WTC11 (cell line): ENCODE results near the gene RPS6KL1. TPM values are rescaled to one million over a fixed set of nuclear protein-coding genes. Genes with fewer than 3 reads are reported as not detected.

ENCODE experiments used
- ATAC-seq: fragments of 200-7000 bp; cut with Tn5 transposase; 2 replicates; pipeline ENCODE4 v1.10.0; 2021; ENCODE audit warnings: mild to moderate bottlenecking, moderate library complexity
- CTCF ChIA-PET: fragments of 300-600 bp; sonication (Branson Sonifier 250); formaldehyde crosslinking; loops from one replicate; lab custom pipeline; 2021; ENCODE audit warnings: antibody characterized with exemption; lab: Charles Lee
- POLR2A ChIA-PET: fragments of 350-600 bp; sonication (Branson Sonifier 250); formaldehyde crosslinking; loops from one replicate; lab custom pipeline; 2021; ENCODE audit warnings: antibody characterized with exemption; lab: Charles Lee
- DNase-seq: peaks from one replicate; pipeline ENCODE4 v3.0.0; 2021; ENCODE audit warnings: low spot score
- H3K27ac Mint-ChIP-seq: 2 replicates; pipeline ENCODE4 v1.8.0; 2021; ENCODE audit warnings: mixed read lengths
- H3K27me3 Mint-ChIP-seq: 2 replicates; pipeline ENCODE4 v1.8.0; 2021; ENCODE audit warnings: low read depth, mild to moderate bottlenecking, moderate library complexity, mixed read lengths
- H3K36me3 Mint-ChIP-seq: 2 replicates; pipeline ENCODE4 v1.8.0; 2021; ENCODE audit warnings: mixed read lengths
- H3K4me1 Mint-ChIP-seq: 2 replicates; pipeline ENCODE4 v1.8.0; 2022; ENCODE audit warnings: mixed read lengths
- H3K4me3 Mint-ChIP-seq: 2 replicates; pipeline ENCODE4 v1.8.0; 2021; ENCODE audit warnings: mild to moderate bottlenecking, moderate library complexity, mixed read lengths
- H3K9me3 Mint-ChIP-seq: 2 replicates; pipeline ENCODE4 v1.8.0; 2021; ENCODE audit warnings: mixed read lengths
- ETV6 ChIP-seq: sonication (generic); formaldehyde crosslinking; IDR thresholded peaks from 2 replicates; pipeline ENCODE4 v1.8.1; 2022; ENCODE audit warnings: mild to moderate bottlenecking, missing genetic modification reagents
- FOXJ3 ChIP-seq: sonication (generic); formaldehyde crosslinking; IDR thresholded peaks from 2 replicates; pipeline ENCODE4 v1.9.0; 2021; ENCODE audit warnings: missing genetic modification reagents, mild to moderate bottlenecking, borderline replicate concordance
- HMGA2 ChIP-seq: fragments of 250-450 bp; sonication (Bioruptor Pico); IDR thresholded peaks from 2 replicates; pipeline ENCODE4 v1.4.0; 2021; ENCODE audit warnings: mild to moderate bottlenecking, moderate library complexity
- MYBL2 ChIP-seq: sonication (generic); formaldehyde crosslinking; IDR thresholded peaks from 2 replicates; pipeline ENCODE4 v1.8.1; 2023; ENCODE audit warnings: mild to moderate bottlenecking, moderate library complexity, missing genetic modification reagents
- NFATC4 ChIP-seq: fragments of 250-450 bp; sonication (Bioruptor Pico); IDR thresholded peaks from 2 replicates; pipeline ENCODE4 v1.9.0; 2021; ENCODE audit warnings: mild to moderate bottlenecking
- NFE2L1 ChIP-seq: sonication (generic); formaldehyde crosslinking; IDR thresholded peaks from 2 replicates; pipeline ENCODE4 v1.8.1; 2023; ENCODE audit warnings: missing genetic modification reagents
- NR3C1 ChIP-seq: sonication (generic); formaldehyde crosslinking; conservative IDR thresholded peaks from 2 replicates; pipeline ENCODE4 v1.8.1; 2023; ENCODE audit warnings: low read depth, mild to moderate bottlenecking, missing genetic modification reagents
- PRRX2 ChIP-seq: fragments of 250-450 bp; sonication (Bioruptor Pico); IDR thresholded peaks from 2 replicates; pipeline ENCODE4 v1.8.0; 2021; ENCODE audit warnings: mild to moderate bottlenecking
- RELA ChIP-seq: sonication (generic); formaldehyde crosslinking; IDR thresholded peaks from 2 replicates; pipeline ENCODE4 v1.8.1; 2022; ENCODE audit warnings: missing genetic modification reagents, mild to moderate bottlenecking, borderline replicate concordance
- RORB ChIP-seq: fragments of 250-450 bp; sonication (Bioruptor Pico); IDR thresholded peaks from 2 replicates; pipeline ENCODE4 v1.9.0; 2021; ENCODE audit warnings: mild to moderate bottlenecking
- SP1 ChIP-seq: sonication (generic); formaldehyde crosslinking; conservative IDR thresholded peaks from 2 replicates; pipeline ENCODE4 v1.8.1; 2022; ENCODE audit warnings: missing genetic modification reagents
- TEAD1 ChIP-seq: sonication (generic); formaldehyde crosslinking; IDR thresholded peaks from 2 replicates; pipeline ENCODE4 v1.8.0; 2022; ENCODE audit warnings: mild to moderate bottlenecking, missing genetic modification reagents
- TEAD4 ChIP-seq: sonication (generic); formaldehyde crosslinking; IDR thresholded peaks from 2 replicates; pipeline ENCODE4 v1.8.0; 2022; ENCODE audit warnings: mild to moderate bottlenecking, missing genetic modification reagents
- ZNF121 ChIP-seq: sonication (generic); formaldehyde crosslinking; IDR thresholded peaks from 2 replicates; pipeline ENCODE4 v1.8.0; 2023; ENCODE audit warnings: missing genetic modification reagents
- ZNF232 ChIP-seq: sonication (generic); formaldehyde crosslinking; IDR thresholded peaks from 2 replicates; pipeline ENCODE4 v1.8.0; 2022; ENCODE audit warnings: mild to moderate bottlenecking, missing genetic modification reagents
- ZNF281 ChIP-seq: sonication (generic); formaldehyde crosslinking; IDR thresholded peaks from 2 replicates; pipeline ENCODE4 v1.8.0; 2023; ENCODE audit warnings: mild to moderate bottlenecking, missing genetic modification reagents
- ZNF532 ChIP-seq: fragments of 250-450 bp; sonication (Bioruptor Pico); IDR thresholded peaks from 2 replicates; pipeline ENCODE4 v1.9.0; 2021; ENCODE audit warnings: mild to moderate bottlenecking, borderline replicate concordance
- total RNA-seq: library from RNA; stranded (reverse); gene quantifications from 3 replicates; pipeline ENCODE4 v1.2.3, GENCODE V29; 2021
- TF ChIP-seq, protein P1 (sequence below): sonication (generic); formaldehyde crosslinking; conservative IDR thresholded peaks from 2 replicates; pipeline ENCODE4 v1.8.1; 2023; ENCODE audit warnings: mild to moderate bottlenecking, low read depth, missing genetic modification reagents, moderate library complexity
- TF ChIP-seq, protein P2 (sequence below): sonication (generic); formaldehyde crosslinking; IDR thresholded peaks from 2 replicates; pipeline ENCODE4 v1.8.1; 2022; ENCODE audit warnings: missing genetic modification reagents, borderline replicate concordance
- TF ChIP-seq, protein P3 (sequence below): fragments of 250-450 bp; sonication (Bioruptor Pico); IDR thresholded peaks from 2 replicates; pipeline ENCODE4 v2.1.2; 2022; ENCODE audit warnings: mild to moderate bottlenecking, moderate library complexity

RPS6KL1 gene
- total RNA-seq, 1 experiment from 2014 or later, result 10.6 TPM

- TF ChIP-seq, protein P1, sequence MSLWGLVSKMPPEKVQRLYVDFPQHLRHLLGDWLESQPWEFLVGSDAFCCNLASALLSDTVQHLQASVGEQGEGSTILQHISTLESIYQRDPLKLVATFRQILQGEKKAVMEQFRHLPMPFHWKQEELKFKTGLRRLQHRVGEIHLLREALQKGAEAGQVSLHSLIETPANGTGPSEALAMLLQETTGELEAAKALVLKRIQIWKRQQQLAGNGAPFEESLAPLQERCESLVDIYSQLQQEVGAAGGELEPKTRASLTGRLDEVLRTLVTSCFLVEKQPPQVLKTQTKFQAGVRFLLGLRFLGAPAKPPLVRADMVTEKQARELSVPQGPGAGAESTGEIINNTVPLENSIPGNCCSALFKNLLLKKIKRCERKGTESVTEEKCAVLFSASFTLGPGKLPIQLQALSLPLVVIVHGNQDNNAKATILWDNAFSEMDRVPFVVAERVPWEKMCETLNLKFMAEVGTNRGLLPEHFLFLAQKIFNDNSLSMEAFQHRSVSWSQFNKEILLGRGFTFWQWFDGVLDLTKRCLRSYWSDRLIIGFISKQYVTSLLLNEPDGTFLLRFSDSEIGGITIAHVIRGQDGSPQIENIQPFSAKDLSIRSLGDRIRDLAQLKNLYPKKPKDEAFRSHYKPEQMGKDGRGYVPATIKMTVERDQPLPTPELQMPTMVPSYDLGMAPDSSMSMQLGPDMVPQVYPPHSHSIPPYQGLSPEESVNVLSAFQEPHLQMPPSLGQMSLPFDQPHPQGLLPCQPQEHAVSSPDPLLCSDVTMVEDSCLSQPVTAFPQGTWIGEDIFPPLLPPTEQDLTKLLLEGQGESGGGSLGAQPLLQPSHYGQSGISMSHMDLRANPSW (CRISPR knock-in tag), result no peak
- TF ChIP-seq NR3C1 (CRISPR knock-in tag), result no peak
Observed at GRCh38 chr14:74913986-74914573, 9.0 kb downstream of the RPS6KL1 start (continued).

DNA sequence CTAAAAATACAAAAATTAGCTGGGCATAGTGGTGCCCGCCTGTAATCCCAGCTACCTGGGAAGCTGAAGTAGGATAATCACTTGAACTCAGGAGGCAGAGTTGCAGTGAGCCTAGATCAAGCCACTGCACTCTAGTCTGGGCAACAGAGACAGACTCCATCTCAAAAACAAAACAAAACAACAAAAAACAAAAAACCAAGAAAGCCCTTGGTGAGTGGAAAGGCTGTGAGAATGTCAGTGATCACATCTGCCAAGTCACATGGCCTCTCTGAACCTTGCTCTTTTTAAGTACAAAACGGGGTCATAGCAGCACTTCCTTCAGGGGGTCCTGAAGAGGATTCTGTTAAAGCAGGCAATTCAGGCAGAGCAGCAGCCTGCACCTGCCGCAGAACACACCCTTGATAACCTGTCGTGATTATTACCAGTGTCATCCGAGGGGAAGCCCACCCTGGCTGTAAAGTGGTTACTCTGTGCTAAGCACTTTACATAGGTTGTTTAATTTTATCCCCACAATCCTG, 9.6 kb downstream of the RPS6KL1 start:
- POLR2A ChIA-PET, result no interaction called here
- H3K27ac Mint-ChIP-seq, result no peak overlapping the region
- no peaks in the 10 kb centered on the region for H3K36me3 Mint-ChIP-seq
- TF ChIP-seq ZNF121 (no peak), HMGA2 (no peak), RELA (no peak), ZNF281 (no peak), TEAD4 (CRISPR knock-in tag) (no peak), PRRX2 (CRISPR knock-in tag) (no peak), ETV6 (CRISPR knock-in tag) (no peak), MYBL2 (no peak), TEAD1 (no peak), FOXJ3 (CRISPR knock-in tag) (no peak), ZNF232 (no peak), NFE2L1 (CRISPR knock-in tag) (no peak), SP1 (no peak), RORB (CRISPR knock-in tag) (no peak), ZNF532 (CRISPR knock-in tag) (no peak), NFATC4 (CRISPR knock-in tag) (no peak)
- TF ChIP-seq, protein P2, sequence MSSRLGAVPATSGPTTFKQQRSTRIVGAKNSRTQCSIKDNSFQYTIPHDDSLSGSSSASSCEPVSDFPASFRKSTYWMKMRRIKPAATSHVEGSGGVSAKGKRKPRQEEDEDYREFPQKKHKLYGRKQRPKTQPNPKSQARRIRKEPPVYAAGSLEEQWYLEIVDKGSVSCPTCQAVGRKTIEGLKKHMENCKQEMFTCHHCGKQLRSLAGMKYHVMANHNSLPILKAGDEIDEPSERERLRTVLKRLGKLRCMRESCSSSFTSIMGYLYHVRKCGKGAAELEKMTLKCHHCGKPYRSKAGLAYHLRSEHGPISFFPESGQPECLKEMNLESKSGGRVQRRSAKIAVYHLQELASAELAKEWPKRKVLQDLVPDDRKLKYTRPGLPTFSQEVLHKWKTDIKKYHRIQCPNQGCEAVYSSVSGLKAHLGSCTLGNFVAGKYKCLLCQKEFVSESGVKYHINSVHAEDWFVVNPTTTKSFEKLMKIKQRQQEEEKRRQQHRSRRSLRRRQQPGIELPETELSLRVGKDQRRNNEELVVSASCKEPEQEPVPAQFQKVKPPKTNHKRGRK (CRISPR knock-in tag), result no peak
- TF ChIP-seq, protein P3, sequence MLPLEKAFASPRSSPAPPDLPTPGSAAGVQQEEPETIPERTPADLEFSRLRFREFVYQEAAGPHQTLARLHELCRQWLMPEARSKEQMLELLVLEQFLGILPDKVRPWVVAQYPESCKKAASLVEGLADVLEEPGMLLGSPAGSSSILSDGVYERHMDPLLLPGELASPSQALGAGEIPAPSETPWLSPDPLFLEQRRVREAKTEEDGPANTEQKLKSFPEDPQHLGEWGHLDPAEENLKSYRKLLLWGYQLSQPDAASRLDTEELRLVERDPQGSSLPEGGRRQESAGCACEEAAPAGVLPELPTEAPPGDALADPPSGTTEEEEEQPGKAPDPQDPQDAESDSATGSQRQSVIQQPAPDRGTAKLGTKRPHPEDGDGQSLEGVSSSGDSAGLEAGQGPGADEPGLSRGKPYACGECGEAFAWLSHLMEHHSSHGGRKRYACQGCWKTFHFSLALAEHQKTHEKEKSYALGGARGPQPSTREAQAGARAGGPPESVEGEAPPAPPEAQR (CRISPR knock-in tag), result no peak
- no peaks in the 10 kb centered on the region for H3K9me3 Mint-ChIP-seq
- H3K4me3 Mint-ChIP-seq, result no peak overlapping the region
- DNase-seq (no peak), ATAC-seq (no peak)
- CTCF ChIA-PET, result no interaction called here
- H3K27me3 Mint-ChIP-seq, result no peaks in the 10 kb centered on the region
- peaks cover 6% of the 10 kb centered on the region for H3K4me1 Mint-ChIP-seq
